K562 (cell line): ENCODE results near the gene ERGIC1. TPM values are rescaled to one million over a fixed set of nuclear protein-coding genes. Genes with fewer than 3 reads are reported as not detected.

ENCODE experiments used
- ARID2 ChIP-seq: fragments of 450-650 bp; IDR thresholded peaks from 2 replicates; pipeline ENCODE4 v1.6.1; 2017; ENCODE audit warnings: antibody characterized with exemption, mild to moderate bottlenecking
- ATF1 ChIP-seq, 2 experiments: fragments of 450-650 bp in 1 of 2; IDR thresholded peaks; 2 replicates each; pipeline ENCODE4 v1.6.1; 2016; ENCODE audit warnings: missing compliant biosample characterization in 1 of 2, missing genetic modification characterization in 1 of 2
- COPS2 ChIP-seq: fragments of 450-650 bp; conservative IDR thresholded peaks from 2 replicates; pipeline ENCODE4 v1.6.1; 2016; ENCODE audit warnings: mild to moderate bottlenecking, moderate library complexity
- CREM ChIP-seq: IDR thresholded peaks from 2 replicates; pipeline ENCODE4 v1.6.1; 2014; ENCODE audit warnings: antibody characterized with exemption, low read depth
- CTBP1 ChIP-seq: fragments of 450-650 bp; IDR thresholded peaks from 2 replicates; pipeline ENCODE4 v1.6.1; 2016; ENCODE audit warnings: borderline replicate concordance
- ETV5 ChIP-seq: sonication (generic); formaldehyde crosslinking; IDR thresholded peaks from 2 replicates; pipeline ENCODE4 v1.4.0; 2020; ENCODE audit warnings: low read depth, mild to moderate bottlenecking, missing genetic modification reagents
- KAT7 ChIP-seq: sonication (generic); formaldehyde crosslinking; IDR thresholded peaks from 2 replicates; pipeline ENCODE4 v1.8.0; 2022; ENCODE audit warnings: missing genetic modification reagents, mild to moderate bottlenecking, borderline replicate concordance
- MTA3 ChIP-seq: fragments of 450-650 bp; formaldehyde crosslinking; IDR thresholded peaks from 2 replicates; pipeline ENCODE4 v1.6.1; 2017; ENCODE audit warnings: mild to moderate bottlenecking, borderline replicate concordance
- PHTF2 ChIP-seq: fragments of 250-450 bp; sonication (Bioruptor Pico); IDR thresholded peaks from 2 replicates; pipeline ENCODE4 v1.5.0; 2021; ENCODE audit warnings: mild to moderate bottlenecking
- RAD21 ChIP-seq, 2 experiments: fragments of 250-450 bp in 1 of 2; fragments of 450-650 bp in 1 of 2; sonication (Bioruptor Pico) in 1 of 2; formaldehyde crosslinking in 1 of 2; IDR thresholded peaks in 1 of 2; conservative IDR thresholded peaks in 1 of 2; 2 replicates each; pipeline versions ENCODE4 v1.4.0 to v1.8.0; 2020 to 2022; ENCODE audit warnings: mild to moderate bottlenecking in 2 of 2, moderate library complexity in 1 of 2
- RB1 ChIP-seq: fragments of 450-650 bp; IDR thresholded peaks from 2 replicates; pipeline ENCODE4 v1.6.1; 2017; ENCODE audit warnings: low read depth, mild to moderate bottlenecking
- RBM39 ChIP-seq: fragments of 200-400 bp; formaldehyde crosslinking; optimal IDR thresholded peaks from 2 replicates; pipeline ENCODE3; 2018; ENCODE audit warnings: low read depth, low read length
- SAFB ChIP-seq: fragments of 200-400 bp; formaldehyde crosslinking; IDR thresholded peaks from 2 replicates; pipeline ENCODE4 v1.6.1; 2017; ENCODE audit warnings: low read depth, low read length, borderline replicate concordance
- SIX5 ChIP-seq, 2 experiments: IDR thresholded peaks; 2 replicates each; pipeline ENCODE4 v1.6.1; 2011; ENCODE audit warnings: low read length in 2 of 2, borderline replicate concordance in 1 of 2, low read depth in 1 of 2, mild to moderate bottlenecking in 1 of 2, moderate library complexity in 1 of 2; ENCODE audit not compliant: insufficient read depth in 1 of 2
- polyA plus RNA-seq, 8 experiments: library from polyadenylated mRNA; depleted of rRNA in 4 of 8; stranded (reverse) in 5 of 8; unstranded in 3 of 8; fragments of >200 nt; fragmentation: Nextera tagmentation in 2 of 8; fragmentation: Illumina TruSeq in 1 of 8; extraction: Ambion mirVana in 2 of 8; extraction: Trizol in 1 of 8; gene quantifications; 2 replicates each; pipeline versions ENCODE4 v1.2.1 to v1.2.3, GENCODE V29; 2011 to 2014; ENCODE audit warnings: inconsistent platforms in 1 of 8, missing spikeins in 1 of 8
- total RNA-seq, 7 experiments: library from RNA; depleted of rRNA in 6 of 7; stranded (reverse); fragments of >200 nt in 6 of 7; fragmentation: Illumina TruSeq in 2 of 7; extraction: Trizol in 2 of 7; gene quantifications; 2 replicates each; pipeline versions ENCODE4 v1.2.1 to v1.2.3, GENCODE V29; 2011 to 2021; ENCODE audit warnings: low replicate concordance in 1 of 7
- TF ChIP-seq, protein P1 (sequence below): fragments of 200-600 bp; sonication (generic); IDR thresholded peaks from one replicate; pipeline ENCODE4 v1.6.1; 2012; ENCODE audit warnings: mild to moderate bottlenecking, low read depth, low read length, inconsistent platforms
- TF ChIP-seq, protein P2 (sequence below): sonication (generic); formaldehyde crosslinking; IDR thresholded peaks from 2 replicates; pipeline ENCODE4 v1.8.0; 2022; ENCODE audit warnings: missing genetic modification reagents, mild to moderate bottlenecking, moderate library complexity, borderline replicate concordance

The ERGIC1 gene
- total and polyA plus RNA-seq, 9 of the 15 experiments (the other 6 are each of a cell fraction or from before 2014, with no cell fraction given), result 5.5 to 68.4 (median 36.4) TPM

DNA sequence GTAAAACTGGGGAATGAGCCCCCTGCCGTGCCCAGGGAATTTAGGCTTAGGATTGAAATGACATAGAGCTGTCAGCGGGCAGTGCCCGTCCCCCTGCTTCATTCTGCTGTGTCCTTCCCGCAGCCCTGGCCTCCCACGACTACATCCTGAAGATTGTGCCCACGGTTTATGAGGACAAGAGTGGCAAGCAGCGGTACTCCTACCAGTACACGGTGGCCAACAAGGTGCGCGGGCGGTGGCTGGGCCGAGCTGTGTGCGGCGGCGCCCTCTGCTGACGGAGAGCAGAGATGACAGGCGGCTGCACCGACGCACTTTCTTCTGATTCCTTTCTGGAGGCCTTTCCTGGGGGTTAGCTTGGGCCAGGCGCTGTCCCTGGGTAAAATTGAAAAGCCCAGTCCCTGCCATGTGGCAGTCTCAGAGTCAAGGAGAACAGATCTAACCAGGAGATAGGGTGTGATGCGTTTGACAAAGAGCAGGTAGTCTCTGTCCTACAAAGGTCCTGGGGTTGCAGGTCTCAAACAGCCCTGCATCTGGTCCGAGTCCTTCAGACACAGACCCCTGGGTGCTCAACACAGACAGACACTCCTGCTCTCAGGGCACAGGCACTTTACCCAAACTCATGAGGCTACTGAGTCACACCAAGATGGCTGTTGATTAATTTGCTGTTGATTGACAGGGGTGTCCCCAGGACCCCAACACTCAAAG lies 98.4 kb downstream of the ERGIC1 start (continued):
- peak; percentile 89 to 97 for TF ChIP-seq RAD21 (CRISPR knock-in tag; conservative IDR thresholded peaks at IDR 0.05 in 1 of 2, IDR thresholded peaks at IDR 0.05 in 1 of 2)
- TF ChIP-seq RB1, result peak; percentile 70; the same call in 1 of the 2 replicates
- TF ChIP-seq RBM39, result no peak
- TF ChIP-seq CREM, result peak; percentile 67
- no peak for TF ChIP-seq SIX5 (IDR thresholded peaks at IDR 0.05; ENCODE audit: borderline replicate concordance in 1 of 2, insufficient read depth in 1 of 2, low read depth in 1 of 2, low read length in 2 of 2)
- TF ChIP-seq SAFB, result no peak
- no peak for TF ChIP-seq KAT7 (CRISPR knock-in tag)
- no peak for TF ChIP-seq COPS2
- TF ChIP-seq PHTF2 (CRISPR knock-in tag), result no peak
- TF ChIP-seq ETV5 (CRISPR knock-in tag), result no peak
- TF ChIP-seq MTA3, result no peak
- TF ChIP-seq CTBP1, result peak; percentile 38; the same call in 1 of the 2 replicates
- TF ChIP-seq ARID2, result peak; percentile 85
- TF ChIP-seq, protein P1, sequence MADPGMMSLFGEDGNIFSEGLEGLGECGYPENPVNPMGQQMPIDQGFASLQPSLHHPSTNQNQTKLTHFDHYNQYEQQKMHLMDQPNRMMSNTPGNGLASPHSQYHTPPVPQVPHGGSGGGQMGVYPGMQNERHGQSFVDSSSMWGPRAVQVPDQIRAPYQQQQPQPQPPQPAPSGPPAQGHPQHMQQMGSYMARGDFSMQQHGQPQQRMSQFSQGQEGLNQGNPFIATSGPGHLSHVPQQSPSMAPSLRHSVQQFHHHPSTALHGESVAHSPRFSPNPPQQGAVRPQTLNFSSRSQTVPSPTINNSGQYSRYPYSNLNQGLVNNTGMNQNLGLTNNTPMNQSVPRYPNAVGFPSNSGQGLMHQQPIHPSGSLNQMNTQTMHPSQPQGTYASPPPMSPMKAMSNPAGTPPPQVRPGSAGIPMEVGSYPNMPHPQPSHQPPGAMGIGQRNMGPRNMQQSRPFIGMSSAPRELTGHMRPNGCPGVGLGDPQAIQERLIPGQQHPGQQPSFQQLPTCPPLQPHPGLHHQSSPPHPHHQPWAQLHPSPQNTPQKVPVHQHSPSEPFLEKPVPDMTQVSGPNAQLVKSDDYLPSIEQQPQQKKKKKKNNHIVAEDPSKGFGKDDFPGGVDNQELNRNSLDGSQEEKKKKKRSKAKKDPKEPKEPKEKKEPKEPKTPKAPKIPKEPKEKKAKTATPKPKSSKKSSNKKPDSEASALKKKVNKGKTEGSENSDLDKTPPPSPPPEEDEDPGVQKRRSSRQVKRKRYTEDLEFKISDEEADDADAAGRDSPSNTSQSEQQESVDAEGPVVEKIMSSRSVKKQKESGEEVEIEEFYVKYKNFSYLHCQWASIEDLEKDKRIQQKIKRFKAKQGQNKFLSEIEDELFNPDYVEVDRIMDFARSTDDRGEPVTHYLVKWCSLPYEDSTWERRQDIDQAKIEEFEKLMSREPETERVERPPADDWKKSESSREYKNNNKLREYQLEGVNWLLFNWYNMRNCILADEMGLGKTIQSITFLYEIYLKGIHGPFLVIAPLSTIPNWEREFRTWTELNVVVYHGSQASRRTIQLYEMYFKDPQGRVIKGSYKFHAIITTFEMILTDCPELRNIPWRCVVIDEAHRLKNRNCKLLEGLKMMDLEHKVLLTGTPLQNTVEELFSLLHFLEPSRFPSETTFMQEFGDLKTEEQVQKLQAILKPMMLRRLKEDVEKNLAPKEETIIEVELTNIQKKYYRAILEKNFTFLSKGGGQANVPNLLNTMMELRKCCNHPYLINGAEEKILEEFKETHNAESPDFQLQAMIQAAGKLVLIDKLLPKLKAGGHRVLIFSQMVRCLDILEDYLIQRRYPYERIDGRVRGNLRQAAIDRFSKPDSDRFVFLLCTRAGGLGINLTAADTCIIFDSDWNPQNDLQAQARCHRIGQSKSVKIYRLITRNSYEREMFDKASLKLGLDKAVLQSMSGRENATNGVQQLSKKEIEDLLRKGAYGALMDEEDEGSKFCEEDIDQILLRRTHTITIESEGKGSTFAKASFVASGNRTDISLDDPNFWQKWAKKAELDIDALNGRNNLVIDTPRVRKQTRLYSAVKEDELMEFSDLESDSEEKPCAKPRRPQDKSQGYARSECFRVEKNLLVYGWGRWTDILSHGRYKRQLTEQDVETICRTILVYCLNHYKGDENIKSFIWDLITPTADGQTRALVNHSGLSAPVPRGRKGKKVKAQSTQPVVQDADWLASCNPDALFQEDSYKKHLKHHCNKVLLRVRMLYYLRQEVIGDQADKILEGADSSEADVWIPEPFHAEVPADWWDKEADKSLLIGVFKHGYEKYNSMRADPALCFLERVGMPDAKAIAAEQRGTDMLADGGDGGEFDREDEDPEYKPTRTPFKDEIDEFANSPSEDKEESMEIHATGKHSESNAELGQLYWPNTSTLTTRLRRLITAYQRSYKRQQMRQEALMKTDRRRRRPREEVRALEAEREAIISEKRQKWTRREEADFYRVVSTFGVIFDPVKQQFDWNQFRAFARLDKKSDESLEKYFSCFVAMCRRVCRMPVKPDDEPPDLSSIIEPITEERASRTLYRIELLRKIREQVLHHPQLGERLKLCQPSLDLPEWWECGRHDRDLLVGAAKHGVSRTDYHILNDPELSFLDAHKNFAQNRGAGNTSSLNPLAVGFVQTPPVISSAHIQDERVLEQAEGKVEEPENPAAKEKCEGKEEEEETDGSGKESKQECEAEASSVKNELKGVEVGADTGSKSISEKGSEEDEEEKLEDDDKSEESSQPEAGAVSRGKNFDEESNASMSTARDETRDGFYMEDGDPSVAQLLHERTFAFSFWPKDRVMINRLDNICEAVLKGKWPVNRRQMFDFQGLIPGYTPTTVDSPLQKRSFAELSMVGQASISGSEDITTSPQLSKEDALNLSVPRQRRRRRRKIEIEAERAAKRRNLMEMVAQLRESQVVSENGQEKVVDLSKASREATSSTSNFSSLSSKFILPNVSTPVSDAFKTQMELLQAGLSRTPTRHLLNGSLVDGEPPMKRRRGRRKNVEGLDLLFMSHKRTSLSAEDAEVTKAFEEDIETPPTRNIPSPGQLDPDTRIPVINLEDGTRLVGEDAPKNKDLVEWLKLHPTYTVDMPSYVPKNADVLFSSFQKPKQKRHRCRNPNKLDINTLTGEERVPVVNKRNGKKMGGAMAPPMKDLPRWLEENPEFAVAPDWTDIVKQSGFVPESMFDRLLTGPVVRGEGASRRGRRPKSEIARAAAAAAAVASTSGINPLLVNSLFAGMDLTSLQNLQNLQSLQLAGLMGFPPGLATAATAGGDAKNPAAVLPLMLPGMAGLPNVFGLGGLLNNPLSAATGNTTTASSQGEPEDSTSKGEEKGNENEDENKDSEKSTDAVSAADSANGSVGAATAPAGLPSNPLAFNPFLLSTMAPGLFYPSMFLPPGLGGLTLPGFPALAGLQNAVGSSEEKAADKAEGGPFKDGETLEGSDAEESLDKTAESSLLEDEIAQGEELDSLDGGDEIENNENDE, result no peak
- TF ChIP-seq, protein P2, sequence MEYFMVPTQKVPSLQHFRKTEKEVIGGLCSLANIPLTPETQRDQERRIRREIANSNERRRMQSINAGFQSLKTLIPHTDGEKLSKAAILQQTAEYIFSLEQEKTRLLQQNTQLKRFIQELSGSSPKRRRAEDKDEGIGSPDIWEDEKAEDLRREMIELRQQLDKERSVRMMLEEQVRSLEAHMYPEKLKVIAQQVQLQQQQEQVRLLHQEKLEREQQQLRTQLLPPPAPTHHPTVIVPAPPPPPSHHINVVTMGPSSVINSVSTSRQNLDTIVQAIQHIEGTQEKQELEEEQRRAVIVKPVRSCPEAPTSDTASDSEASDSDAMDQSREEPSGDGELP, result peak; percentile 37; the same call in 1 of the 2 replicates
- TF ChIP-seq ATF1 (CRISPR knock-in tag; IDR thresholded peaks at IDR 0.05), result no peak
- no peak for TF ChIP-seq ATF1 (tag; IDR thresholded peaks at IDR 0.05)
